Nephron progenitor cell (in vitro differentiated cells): Measurements from ENCODE around the gene NPIPB6.

Experiments
- DNase-seq: peaks from one replicate; pipeline ENCODE4 v3.0.0; 2021
- H3K27ac Mint-ChIP-seq: 2 replicates; pipeline ENCODE4 v1.8.0; 2021; ENCODE audit warnings: mild to moderate bottlenecking, moderate library complexity, mixed read lengths
- H3K27me3 Mint-ChIP-seq: 2 replicates; pipeline ENCODE4 v1.8.0; 2021; ENCODE audit warnings: mild to moderate bottlenecking, low read depth, mixed read lengths; ENCODE audit not compliant: poor library complexity
- H3K36me3 Mint-ChIP-seq: 2 replicates; pipeline ENCODE4 v1.8.0; 2021; ENCODE audit warnings: low read depth, mixed read lengths
- H3K4me1 Mint-ChIP-seq: 2 replicates; pipeline ENCODE4 v1.8.0; 2021; ENCODE audit warnings: mixed read lengths
- H3K4me3 Mint-ChIP-seq: 2 replicates; pipeline ENCODE4 v1.8.0; 2021; ENCODE audit warnings: mild to moderate bottlenecking, moderate library complexity, mixed read lengths
- H3K9me3 Mint-ChIP-seq: 2 replicates; pipeline ENCODE4 v1.8.0; 2021; ENCODE audit warnings: mild to moderate bottlenecking, moderate library complexity, mixed read lengths
- TF ChIP-seq, protein P1 (sequence below): fragments of 200-600 bp; sonication (generic); IDR thresholded peaks from 2 replicates; pipeline ENCODE4 v1.5.0; 2021; ENCODE audit warnings: antibody characterized with exemption

Gene NPIPB6

DNA sequence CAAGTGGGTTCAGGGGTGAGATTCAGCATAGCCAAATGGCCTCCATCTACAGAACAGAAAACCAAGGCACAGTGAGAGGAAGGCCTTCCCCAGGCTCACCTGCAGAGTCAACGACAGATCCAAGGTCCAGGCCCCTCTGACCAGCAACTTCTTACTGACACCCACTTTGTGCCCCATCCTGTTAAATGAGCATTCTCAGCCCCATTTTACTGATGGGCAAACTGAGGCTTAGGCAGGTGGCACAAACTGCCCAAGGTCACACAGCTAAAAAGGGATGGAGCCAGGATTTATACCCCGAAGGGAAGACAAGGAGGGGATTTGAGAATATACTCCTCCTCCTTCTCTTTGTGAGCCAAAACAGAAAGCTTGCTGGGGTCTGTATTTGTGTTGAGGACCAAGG is 61.7 kb downstream of the NPIPB6 start:
- TF ChIP-seq, protein P1, sequence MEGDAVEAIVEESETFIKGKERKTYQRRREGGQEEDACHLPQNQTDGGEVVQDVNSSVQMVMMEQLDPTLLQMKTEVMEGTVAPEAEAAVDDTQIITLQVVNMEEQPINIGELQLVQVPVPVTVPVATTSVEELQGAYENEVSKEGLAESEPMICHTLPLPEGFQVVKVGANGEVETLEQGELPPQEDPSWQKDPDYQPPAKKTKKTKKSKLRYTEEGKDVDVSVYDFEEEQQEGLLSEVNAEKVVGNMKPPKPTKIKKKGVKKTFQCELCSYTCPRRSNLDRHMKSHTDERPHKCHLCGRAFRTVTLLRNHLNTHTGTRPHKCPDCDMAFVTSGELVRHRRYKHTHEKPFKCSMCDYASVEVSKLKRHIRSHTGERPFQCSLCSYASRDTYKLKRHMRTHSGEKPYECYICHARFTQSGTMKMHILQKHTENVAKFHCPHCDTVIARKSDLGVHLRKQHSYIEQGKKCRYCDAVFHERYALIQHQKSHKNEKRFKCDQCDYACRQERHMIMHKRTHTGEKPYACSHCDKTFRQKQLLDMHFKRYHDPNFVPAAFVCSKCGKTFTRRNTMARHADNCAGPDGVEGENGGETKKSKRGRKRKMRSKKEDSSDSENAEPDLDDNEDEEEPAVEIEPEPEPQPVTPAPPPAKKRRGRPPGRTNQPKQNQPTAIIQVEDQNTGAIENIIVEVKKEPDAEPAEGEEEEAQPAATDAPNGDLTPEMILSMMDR: no peak
- Mint-ChIP-seq H3K36me3 (peaks cover 42% of the 10 kb centered on the region), H3K27ac (no peak overlapping the region), H3K9me3 (no peaks in the 10 kb centered on the region), H3K4me1 (peaks cover 3% of the 10 kb centered on the region), H3K4me3 (no peak overlapping the region), H3K27me3 (no peaks in the 10 kb centered on the region)
- DNase-seq: no peak

DNA sequence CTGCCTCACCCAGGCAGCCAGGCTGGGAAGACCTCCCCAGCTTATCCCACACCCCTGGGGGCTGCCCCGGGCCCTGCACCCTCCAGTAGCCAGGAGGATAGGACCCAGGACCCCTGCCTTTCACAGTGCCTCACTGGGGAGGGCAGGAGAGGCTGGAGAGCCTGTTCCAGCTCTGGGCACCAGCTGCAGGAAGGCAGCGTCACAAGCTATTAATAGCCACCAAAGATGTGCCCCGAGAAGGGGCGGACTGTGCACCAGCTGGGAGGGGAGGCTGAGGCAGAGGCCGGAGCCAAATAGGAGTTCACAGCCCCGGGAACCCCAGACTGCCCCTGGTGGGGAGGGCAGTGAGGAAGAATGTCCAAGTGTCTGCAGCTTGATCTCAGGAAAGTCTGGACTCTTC is 62.2 kb downstream of the NPIPB6 start:
- no peak overlapping the region for H3K4me3 Mint-ChIP-seq
- peaks cover 41% of the 10 kb centered on the region for H3K36me3 Mint-ChIP-seq
- peaks cover 5% of the 10 kb centered on the region for H3K4me1 Mint-ChIP-seq
- H3K27me3 Mint-ChIP-seq: no peaks in the 10 kb centered on the region
- TF ChIP-seq, protein P1: no peak
- DNase-seq: no peak
- no peak overlapping the region for H3K27ac Mint-ChIP-seq
- H3K9me3 Mint-ChIP-seq: no peaks in the 10 kb centered on the region

DNA sequence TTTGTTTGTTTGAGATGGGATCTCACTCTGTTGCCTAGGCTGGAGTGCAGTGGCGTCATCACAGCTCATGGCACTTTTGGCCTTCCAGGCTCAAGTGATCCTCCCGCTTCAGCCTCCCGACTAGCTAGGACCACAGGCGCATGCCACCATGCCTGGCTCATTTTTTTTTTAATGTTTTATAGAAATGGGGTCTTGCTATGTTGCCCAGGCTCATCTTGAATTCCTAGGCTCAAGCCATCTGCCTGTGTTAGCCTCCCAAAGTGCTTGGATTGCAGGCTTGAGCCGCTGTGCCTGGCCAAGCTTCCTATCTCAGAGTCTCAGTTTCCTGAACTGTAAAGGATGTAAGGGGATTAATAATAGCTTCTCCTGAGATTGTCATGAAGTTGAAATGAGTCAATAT is 63.0 kb downstream of the NPIPB6 start:
- TF ChIP-seq, protein P1: no peak
- H3K36me3 Mint-ChIP-seq: peaks cover 37% of the 10 kb centered on the region
- no peak for DNase-seq
- H3K4me1 Mint-ChIP-seq: peaks cover 9% of the 10 kb centered on the region
- H3K4me3 Mint-ChIP-seq: no peak overlapping the region
- no peaks in the 10 kb centered on the region for H3K9me3 Mint-ChIP-seq
- no peaks in the 10 kb centered on the region for H3K27me3 Mint-ChIP-seq
- no peak overlapping the region for H3K27ac Mint-ChIP-seq

DNA sequence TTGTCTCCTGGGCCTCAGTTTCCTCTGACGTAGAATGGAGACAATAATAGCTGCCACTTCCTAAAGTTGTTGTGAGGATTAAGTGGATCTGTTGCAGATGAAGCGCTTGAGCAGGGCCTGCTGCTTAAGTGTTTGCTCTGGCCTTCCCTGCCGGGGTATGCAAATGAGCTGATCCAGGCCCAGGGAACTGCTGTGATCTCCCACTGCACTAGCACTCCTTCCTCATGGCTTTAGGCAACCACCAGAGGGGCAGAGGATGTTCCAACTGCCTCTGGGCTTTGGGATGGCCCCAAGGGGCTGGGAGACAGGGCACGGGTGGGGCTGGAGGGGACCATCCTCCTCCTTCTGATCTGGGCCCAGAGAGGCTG is 64.8 kb downstream of the NPIPB6 start:
- Mint-ChIP-seq H3K36me3 (peaks cover 32% of the 10 kb centered on the region), H3K4me1 (peaks cover 25% of the 10 kb centered on the region), H3K9me3 (no peaks in the 10 kb centered on the region), H3K27me3 (no peaks in the 10 kb centered on the region), H3K27ac (no peak overlapping the region), H3K4me3 (no peak overlapping the region)
- TF ChIP-seq, protein P1: no peak
- no peak for DNase-seq

DNA sequence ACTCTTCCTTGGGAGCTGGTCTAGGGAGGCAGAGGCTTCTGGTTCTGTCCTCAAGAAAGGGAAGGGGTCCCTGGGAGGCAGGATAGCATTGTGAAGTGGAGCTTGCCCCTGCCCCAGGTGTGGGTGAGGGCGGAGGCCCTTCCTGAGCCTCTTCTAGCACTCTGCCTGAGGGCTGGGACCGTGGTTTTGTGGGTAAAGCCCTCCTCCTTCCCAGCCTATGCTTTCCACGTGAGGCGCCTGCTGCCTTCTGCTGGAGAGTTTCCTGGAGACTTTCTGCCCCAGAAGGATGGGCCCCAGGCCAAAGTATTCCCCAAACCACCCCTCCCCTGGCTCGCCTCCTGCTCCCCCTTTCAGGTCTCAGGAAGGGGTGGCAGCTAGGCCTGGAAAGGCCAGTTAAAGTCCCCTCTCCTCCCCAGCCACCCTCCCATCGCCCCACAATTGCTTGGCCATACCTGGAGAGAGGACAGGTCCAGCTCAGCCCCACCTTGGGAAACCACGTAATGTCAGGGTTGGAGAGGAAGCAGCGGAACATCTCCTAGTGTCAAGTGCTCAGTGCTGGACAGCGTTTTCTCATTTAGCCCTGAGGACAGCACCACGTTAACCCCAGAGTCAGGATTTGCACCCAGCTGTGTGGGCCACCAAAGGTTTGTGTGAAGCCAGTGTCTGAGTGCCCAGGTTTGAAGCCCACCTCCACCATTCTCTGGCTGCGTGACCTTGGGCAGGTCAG is 65.4 kb downstream of the NPIPB6 start:
- no peaks in the 10 kb centered on the region for H3K9me3 Mint-ChIP-seq
- TF ChIP-seq, protein P1: no peak
- peaks cover 29% of the 10 kb centered on the region for H3K36me3 Mint-ChIP-seq
- H3K27ac Mint-ChIP-seq: no peak overlapping the region
- no peak overlapping the region for H3K4me3 Mint-ChIP-seq
- no peaks in the 10 kb centered on the region for H3K27me3 Mint-ChIP-seq
- DNase-seq: no peak
- peaks cover 25% of the 10 kb centered on the region for H3K4me1 Mint-ChIP-seq

DNA sequence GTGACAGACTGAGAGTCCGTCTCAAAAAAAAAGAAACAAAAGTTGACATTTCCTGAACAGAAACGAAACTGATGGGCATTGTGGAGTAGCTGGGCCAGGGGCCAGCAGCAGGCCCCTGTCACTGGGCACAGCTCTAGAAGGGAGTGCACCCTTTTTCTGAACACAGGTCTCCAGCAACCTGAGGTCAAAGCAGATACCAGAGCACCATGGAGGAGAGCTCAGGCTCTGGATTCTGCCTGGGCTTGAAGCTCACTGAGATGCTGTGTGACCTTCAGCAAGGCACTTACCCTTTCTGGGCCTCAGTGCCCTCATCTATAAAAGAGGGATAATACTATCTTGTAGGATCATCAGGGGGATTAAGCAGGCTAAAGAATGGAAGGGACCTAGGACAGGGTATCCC is 66.0 kb downstream of the NPIPB6 start:
- no peak for DNase-seq
- H3K4me3 Mint-ChIP-seq: no peak overlapping the region
- H3K27me3 Mint-ChIP-seq: no peaks in the 10 kb centered on the region
- no peaks in the 10 kb centered on the region for H3K9me3 Mint-ChIP-seq
- peaks cover 25% of the 10 kb centered on the region for H3K4me1 Mint-ChIP-seq
- no peak overlapping the region for H3K27ac Mint-ChIP-seq
- TF ChIP-seq, protein P1: no peak
- peaks cover 28% of the 10 kb centered on the region for H3K36me3 Mint-ChIP-seq
